GM10248 (cell line): Measurements from ENCODE around the gene GALNT11.

Source experiments
- CTCF ChIA-PET: fragments of 300-600 bp; sonication (Branson Sonifier 250); formaldehyde crosslinking; extraction: SDS; loops from one replicate; lab custom pipeline; 2021; ENCODE audit warnings: antibody characterized with exemption; lab: Yijun Ruan, JAX
- POLR2A ChIA-PET: fragments of 350-650 bp; sonication (Branson Sonifier 250); formaldehyde crosslinking; extraction: SDS; loops from one replicate; lab custom pipeline; 2020; ENCODE audit warnings: antibody characterized with exemption; lab: Yijun Ruan, JAX
- DNase-seq: peaks from one replicate; pipeline ENCODE4 v3.0.0; 2012; ENCODE audit errors: extremely low spot score
- TF ChIP-seq, protein P1 (sequence below): IDR thresholded peaks from 2 replicates; pipeline ENCODE4 v1.5.1; 2012; ENCODE audit warnings: mild to moderate bottlenecking, low read depth; ENCODE audit errors: extremely low read depth, missing control alignments, control extremely low read depth

GALNT11 gene

DNA sequence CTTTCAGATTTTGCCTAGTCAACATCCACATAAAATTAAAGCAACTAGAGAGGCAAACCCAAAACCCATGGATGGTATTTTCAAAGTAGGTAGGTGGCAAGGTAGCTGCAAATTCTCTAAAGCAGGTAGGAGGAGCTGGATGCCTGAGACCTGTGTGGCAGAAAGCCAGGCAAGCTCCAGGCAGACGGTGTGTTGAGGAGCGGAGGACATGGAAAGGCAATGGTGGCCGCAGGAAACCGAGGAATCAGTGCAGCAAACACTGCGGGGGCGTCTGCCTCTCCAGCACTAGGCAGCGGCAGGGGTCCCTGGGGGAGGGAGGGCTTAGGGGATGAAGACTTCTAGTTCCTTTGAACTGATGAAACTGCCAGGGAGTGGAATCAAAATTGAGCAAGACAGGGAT, 101.3 kb downstream of the GALNT11 start:
- TF ChIP-seq, protein P1, sequence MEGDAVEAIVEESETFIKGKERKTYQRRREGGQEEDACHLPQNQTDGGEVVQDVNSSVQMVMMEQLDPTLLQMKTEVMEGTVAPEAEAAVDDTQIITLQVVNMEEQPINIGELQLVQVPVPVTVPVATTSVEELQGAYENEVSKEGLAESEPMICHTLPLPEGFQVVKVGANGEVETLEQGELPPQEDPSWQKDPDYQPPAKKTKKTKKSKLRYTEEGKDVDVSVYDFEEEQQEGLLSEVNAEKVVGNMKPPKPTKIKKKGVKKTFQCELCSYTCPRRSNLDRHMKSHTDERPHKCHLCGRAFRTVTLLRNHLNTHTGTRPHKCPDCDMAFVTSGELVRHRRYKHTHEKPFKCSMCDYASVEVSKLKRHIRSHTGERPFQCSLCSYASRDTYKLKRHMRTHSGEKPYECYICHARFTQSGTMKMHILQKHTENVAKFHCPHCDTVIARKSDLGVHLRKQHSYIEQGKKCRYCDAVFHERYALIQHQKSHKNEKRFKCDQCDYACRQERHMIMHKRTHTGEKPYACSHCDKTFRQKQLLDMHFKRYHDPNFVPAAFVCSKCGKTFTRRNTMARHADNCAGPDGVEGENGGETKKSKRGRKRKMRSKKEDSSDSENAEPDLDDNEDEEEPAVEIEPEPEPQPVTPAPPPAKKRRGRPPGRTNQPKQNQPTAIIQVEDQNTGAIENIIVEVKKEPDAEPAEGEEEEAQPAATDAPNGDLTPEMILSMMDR = no peak
- ChIA-PET POLR2A (no interaction called here), CTCF (interaction anchor here (0.9 to 2.0 kb wide), 4 partner anchors 9 to 30 kb away, joined by 3 to 6 read pairs (median 3); no protein-coding TSS in a partner anchor)
- no peak for DNase-seq

DNA sequence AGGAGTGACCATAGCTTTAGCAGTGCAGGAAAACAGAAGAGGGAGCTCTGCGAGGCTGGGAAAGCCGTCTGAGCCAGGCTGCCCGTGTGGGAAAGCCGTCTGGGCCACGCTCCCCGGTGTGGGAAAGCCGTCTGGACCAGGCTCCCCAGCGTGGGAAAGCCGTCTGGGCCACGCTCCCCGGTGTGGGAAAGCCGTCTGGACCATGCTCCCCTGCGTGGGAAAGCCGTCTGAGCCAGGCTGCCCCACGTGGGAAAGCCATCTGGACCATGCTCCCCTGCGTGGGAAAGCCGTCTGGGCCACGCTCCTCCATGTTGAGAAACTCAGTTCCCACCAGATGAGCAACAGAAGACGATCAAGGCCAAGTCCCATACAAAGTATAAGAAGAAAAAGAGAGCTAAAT, 101.8 kb downstream of the GALNT11 start:
- TF ChIP-seq, protein P1 = no peak
- DNase-seq = no peak
- POLR2A ChIA-PET = no interaction called here
- CTCF ChIA-PET = interaction anchor here (0.7 to 2.0 kb wide), 5 partner anchors 9 to 141 kb away, joined by 3 to 6 read pairs (median 3); no protein-coding TSS in a partner anchor

DNA sequence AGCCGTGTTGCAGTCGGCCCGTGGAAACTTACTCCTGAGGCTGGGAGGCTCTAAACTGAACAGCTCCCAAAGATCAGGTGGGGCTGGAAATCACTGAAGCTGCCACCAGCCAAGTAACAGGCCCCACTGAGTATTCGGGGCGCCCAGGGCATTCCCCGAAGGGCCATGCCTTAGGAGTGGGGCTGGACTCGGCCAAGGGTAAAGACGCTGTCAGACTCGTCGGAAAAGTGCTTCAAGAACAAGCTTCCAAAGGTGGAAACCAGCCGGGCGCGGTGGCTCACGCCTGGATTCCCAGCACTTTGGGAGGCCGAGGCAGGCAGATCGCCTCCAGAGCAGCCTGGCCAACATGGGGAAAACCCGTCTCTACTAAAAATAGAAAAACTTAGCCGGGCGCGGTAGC, 102.8 kb downstream of the GALNT11 start:
- DNase-seq = no peak
- ChIA-PET POLR2A (no interaction called here), CTCF (no interaction called here)
- TF ChIP-seq, protein P1 = no peak

DNA sequence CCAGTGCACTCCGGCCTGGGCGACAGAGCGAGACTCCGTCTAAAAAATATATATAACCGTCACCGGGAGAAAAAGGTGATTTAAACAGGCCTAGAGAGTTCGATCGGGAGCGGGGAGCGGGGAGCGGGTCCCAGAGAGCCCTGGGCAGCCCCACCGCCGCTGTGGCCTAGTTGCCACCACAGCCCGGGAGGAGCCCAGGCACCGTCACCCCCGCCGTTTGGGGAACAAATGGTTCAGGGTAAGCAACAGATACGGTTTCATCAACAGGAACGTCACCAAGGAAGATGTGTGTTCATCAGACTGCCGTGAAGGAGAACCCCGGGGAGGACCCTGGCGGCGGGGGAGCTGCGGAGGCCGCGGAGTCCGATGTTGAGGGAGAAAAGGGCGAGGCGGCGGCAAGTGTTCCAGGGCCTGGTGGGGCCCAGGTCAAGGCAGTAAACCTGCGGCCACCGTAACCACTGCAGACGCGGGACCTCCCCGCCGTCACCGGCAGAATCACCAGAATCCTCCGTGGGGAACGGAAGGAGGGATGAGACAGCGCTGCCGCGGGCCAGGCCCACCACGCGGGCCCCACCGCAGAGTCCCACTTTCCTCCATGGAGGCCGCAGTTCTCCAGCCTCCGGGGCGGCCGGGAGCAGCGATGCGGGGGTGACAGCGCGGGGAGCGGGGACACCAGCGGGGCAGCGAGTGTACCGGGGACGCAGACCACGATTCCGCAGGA, 103.4 kb downstream of the GALNT11 start:
- DNase-seq = no peak
- ChIA-PET CTCF (no interaction called here), POLR2A (no interaction called here)
- TF ChIP-seq, protein P1 = no peak

DNA sequence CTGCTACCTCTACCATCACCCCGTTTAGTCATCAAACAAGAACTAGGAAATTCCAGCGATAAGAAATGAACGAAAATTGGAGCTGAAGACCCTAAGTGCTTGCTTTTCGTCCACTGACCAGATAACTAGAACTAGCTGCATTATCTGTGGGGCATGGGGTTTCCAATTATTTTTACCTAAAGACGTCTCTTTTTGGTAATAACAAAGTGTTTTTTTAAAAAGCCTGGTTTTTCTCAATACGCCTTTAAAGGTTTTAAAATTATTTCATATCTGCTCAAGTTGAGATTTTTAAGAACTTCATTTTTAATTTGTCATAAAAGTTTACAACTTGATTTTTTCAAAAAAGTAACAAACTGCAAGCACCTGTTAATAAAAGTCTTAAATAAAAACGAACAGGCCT, 104.2 kb downstream of the GALNT11 start:
- DNase-seq = no peak
- ChIA-PET CTCF (no interaction called here), POLR2A (no interaction called here)
- TF ChIP-seq, protein P1 = no peak

DNA sequence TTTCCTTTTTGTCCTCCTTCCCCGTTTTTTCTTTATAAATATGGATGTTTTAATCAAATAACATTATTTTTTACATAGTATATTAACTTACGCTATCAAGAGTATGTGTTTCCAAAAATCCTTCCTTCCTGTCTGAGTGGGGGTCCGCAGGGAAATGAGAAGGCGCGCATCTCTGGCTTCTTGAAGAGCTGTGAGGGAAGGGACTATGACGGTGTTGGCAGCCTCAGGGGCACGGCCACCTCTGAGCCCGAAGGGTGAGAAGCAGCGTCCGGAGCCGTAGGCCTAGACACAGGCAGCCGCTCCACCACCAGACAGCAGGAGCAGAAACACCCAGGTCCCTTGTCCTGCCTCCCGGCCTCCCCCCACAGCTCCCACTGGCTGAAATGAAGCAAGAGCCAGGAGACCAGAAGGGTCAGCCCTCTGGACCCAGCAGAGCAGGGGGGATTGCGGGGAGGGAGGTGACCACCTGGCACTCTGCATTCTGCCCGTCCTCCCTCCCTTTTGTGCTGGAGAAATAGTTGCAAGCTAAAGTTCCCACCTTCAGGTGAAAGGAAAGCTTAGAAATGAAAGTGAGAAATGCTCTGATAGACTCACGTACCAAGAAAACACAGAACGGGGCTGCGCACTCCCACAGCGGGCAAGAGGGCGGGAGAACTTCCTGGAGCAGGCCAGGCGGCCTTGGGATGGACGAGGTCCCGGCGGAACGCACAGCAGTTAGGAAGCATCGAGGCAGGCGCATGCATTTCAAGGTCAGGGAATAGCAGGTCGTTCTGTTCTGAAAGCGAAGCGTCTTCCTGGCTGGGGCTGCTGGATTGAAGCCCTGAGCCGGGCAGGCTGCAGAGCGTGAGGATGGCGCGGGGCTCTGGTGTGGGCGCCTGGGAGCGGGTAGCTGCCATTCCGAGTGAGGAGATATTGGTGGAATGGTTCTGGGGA, 105.5 kb downstream of the GALNT11 start:
- CTCF ChIA-PET = no interaction called here
- POLR2A ChIA-PET = interaction anchor here (0.6 kb wide), 1 partner anchor 1065 kb away, joined by 3 read pairs; no protein-coding TSS in a partner anchor

More for the DNA sequence above, 105.5 kb downstream of the GALNT11 start:
- DNase-seq = no peak
- TF ChIP-seq, protein P1 = no peak
